ENCODE data around the gene TMEM100. TPM values are rescaled to one million over a fixed set of nuclear protein-coding genes. Genes with fewer than 3 reads are reported as not detected.

Gene TMEM100
- total and polyA plus RNA-seq, 2 of the 8 experiments (the other 6 are each of a cell fraction or from before 2014, with no cell fraction given) = 0.36 to 0.48 TPM

- no peak for TF ChIP-seq CHD7 (IDR thresholded peaks at IDR 0.05; ENCODE audit: insufficient replicate concordance, low read length)
- TF ChIP-seq RAD21 (IDR thresholded peaks at IDR 0.05 in 1 of 2, conservative IDR thresholded peaks at IDR 0.05 in 1 of 2; ENCODE audit: low read depth in 2 of 2, low read length in 2 of 2) = no peak
- no peak for TF ChIP-seq GABPA (IDR thresholded peaks at IDR 0.05; ENCODE audit: borderline replicate concordance, insufficient read depth, low read length)
- no peak for TF ChIP-seq PHF8 (conservative IDR thresholded peaks at IDR 0.05; ENCODE audit: low read depth, low read length)
- TF ChIP-seq CTBP2 (IDR thresholded peaks at IDR 0.05; ENCODE audit: borderline replicate concordance, insufficient read depth, insufficient read length, low read length) = no peak
Measured at GRCh38 chr17:55720919-55721836, 1.5 kb downstream of the TMEM100 start (continued).

Measured in H1 (cell line).